RCC 7860 (cell line): ENCODE measurements around the gene DHX16.

Experiments
- DNase-seq: peaks from one replicate; pipeline ENCODE4 v3.0.0-alpha.2; 2015; ENCODE audit warnings: low spot score
- FAIRE-seq: peaks from 2 replicates; lab custom pipeline; 2012; peaks lifted over from hg19 to GRCh38; lab: Jason Lieb, UNC

Gene DHX16

GRCh38 chr6:30641048-30641447 is 31.8 kb downstream of the DHX16 start:
- DNase-seq, result no peak
- FAIRE-seq, result no peak

- FAIRE-seq, result no peak
- DNase-seq, result no peak
Measured at GRCh38 chr6:30640481-30640880, 32.3 kb downstream of the DHX16 start.

GRCh38 chr6:30635834-30636233 is 37.0 kb downstream of the DHX16 start:
- DNase-seq (no peak), FAIRE-seq (no peak)

GRCh38 chr6:30626484-30627366 is 46.1 kb downstream of the DHX16 start, which contains the start of gene ATAT1:
ATAT1 (plus strand) TSS chr6:30626874.
- DNase-seq (peak; percentile 37), FAIRE-seq (no peak)

GRCh38 chr6:30625511-30625910 is 47.3 kb downstream of the DHX16 start:
- no peak for DNase-seq
- no peak for FAIRE-seq

GRCh38 chr6:30619561-30619960 is 53.2 kb downstream of the DHX16 start:
- DNase-seq (no peak), FAIRE-seq (no peak)

GRCh38 chr6:30618270-30618797 is 54.5 kb downstream of the DHX16 start:
- FAIRE-seq (no peak), DNase-seq (no peak)

- peak; percentile 90 for DNase-seq
- no peak for FAIRE-seq
Measured at GRCh38 chr6:30617565-30618269, 55.1 kb downstream of the DHX16 start, which contains the start of gene MRPS18B. MRPS18B (plus strand) TSS chr6:30617840; CDS start chr6:30617866, 26 bp downstream.

GRCh38 chr6:30616811-30617564 is 55.8 kb downstream of the DHX16 start, which contains the start of gene PPP1R10:
PPP1R10 (minus strand) TSS chr6:30617243; CDS start chr6:30609944, 7,299 bp downstream.
- FAIRE-seq (peak; percentile 92), DNase-seq (peak; percentile 99)

GRCh38 chr6:30615958-30616810 is 56.6 kb downstream of the DHX16 start:
- no peak for DNase-seq
- FAIRE-seq, result no peak

- DNase-seq (peak; percentile 73), FAIRE-seq (no peak)
Measured at GRCh38 chr6:30615219-30615957, 57.4 kb downstream of the DHX16 start.

- FAIRE-seq (peak; percentile 74), DNase-seq (peak; percentile 89)
Measured at GRCh38 chr6:30614843-30615218, 58.0 kb downstream of the DHX16 start.

GRCh38 chr6:30614044-30614842 is 58.6 kb downstream of the DHX16 start:
- FAIRE-seq, result no peak
- DNase-seq, result no peak

GRCh38 chr6:30613251-30614043 is 59.4 kb downstream of the DHX16 start:
- FAIRE-seq (no peak), DNase-seq (peak; percentile 36)

- peak; percentile 66 for DNase-seq
Measured at GRCh38 chr6:30612687-30613248, 60.0 kb downstream of the DHX16 start.

GRCh38 chr6:30612213-30612612 is 60.6 kb downstream of the DHX16 start:
- DNase-seq, result no peak
- FAIRE-seq, result no peak

More at GRCh38 chr6:30612687-30613248, 60.0 kb downstream of the DHX16 start:
- peak; percentile 79 for FAIRE-seq

GRCh38 chr6:30611856-30612194 is 61.0 kb downstream of the DHX16 start:
- FAIRE-seq (no peak), DNase-seq (no peak)
